Ishikawa (cell line): ENCODE data around the gene GLCCI1.

Experiments used
- CEBPB ChIP-seq: IDR thresholded peaks from 2 replicates; pipeline ENCODE4 v1.6.1; 2012
- CREB1 ChIP-seq: IDR thresholded peaks from 2 replicates; pipeline ENCODE4 v1.6.1; 2012; ENCODE audit warnings: low read depth
- EGR1 ChIP-seq: IDR thresholded peaks from 2 replicates; pipeline ENCODE4 v1.6.1; 2012
- EP300 ChIP-seq: IDR thresholded peaks from 2 replicates; pipeline ENCODE4 v1.6.1; 2012; ENCODE audit warnings: borderline replicate concordance
- RAD21 ChIP-seq: IDR thresholded peaks from 2 replicates; pipeline ENCODE4 v1.6.1; 2012; ENCODE audit warnings: low read depth
- TCF12 ChIP-seq: IDR thresholded peaks from 2 replicates; pipeline ENCODE4 v1.6.1; 2012; ENCODE audit warnings: low read depth
- TEAD4 ChIP-seq: IDR thresholded peaks from 2 replicates; pipeline ENCODE4 v1.6.1; 2012
- YY1 ChIP-seq: IDR thresholded peaks from 2 replicates; pipeline ENCODE4 v1.6.1; 2012; ENCODE audit warnings: low read depth
- ZBTB7A ChIP-seq: IDR thresholded peaks from 2 replicates; pipeline ENCODE4 v1.6.1; 2012; ENCODE audit warnings: low read depth
- TF ChIP-seq, protein P1 (sequence below): IDR thresholded peaks from 2 replicates; pipeline ENCODE4 v1.6.1; 2012
- TF ChIP-seq, protein P2 (sequence below): IDR thresholded peaks from 2 replicates; pipeline ENCODE4 v1.6.1; 2012

DNA sequence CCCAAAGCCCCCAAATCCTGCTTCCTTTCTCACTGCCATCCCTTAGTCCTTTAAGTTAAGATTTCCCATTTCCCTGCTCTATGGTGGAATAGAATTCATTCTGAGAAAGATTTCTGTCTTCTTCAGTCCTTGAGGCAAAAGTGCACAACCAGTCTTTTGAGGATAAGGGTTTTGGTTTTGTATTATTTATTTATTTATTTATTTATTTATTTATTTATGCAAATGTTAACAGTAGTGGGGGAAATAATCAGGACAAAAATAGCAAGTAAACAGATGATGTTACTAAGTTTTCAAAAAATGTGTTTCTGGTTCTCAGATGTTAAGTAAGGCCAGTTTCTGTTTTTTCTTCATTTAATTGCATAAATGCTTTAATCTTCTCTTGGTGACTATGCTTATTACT is 84.2 kb downstream of the GLCCI1 start:
- no peak for TF ChIP-seq RAD21
- no peak for TF ChIP-seq EP300
- no peak for TF ChIP-seq CEBPB
- TF ChIP-seq, protein P1, sequence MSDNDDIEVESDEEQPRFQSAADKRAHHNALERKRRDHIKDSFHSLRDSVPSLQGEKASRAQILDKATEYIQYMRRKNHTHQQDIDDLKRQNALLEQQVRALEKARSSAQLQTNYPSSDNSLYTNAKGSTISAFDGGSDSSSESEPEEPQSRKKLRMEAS, result no peak
- TF ChIP-seq ZBTB7A, result no peak
- TF ChIP-seq EGR1, result no peak
- TF ChIP-seq YY1, result no peak
- no peak for TF ChIP-seq CREB1
- no peak for TF ChIP-seq TCF12
- no peak for TF ChIP-seq TEAD4
- TF ChIP-seq, protein P2, sequence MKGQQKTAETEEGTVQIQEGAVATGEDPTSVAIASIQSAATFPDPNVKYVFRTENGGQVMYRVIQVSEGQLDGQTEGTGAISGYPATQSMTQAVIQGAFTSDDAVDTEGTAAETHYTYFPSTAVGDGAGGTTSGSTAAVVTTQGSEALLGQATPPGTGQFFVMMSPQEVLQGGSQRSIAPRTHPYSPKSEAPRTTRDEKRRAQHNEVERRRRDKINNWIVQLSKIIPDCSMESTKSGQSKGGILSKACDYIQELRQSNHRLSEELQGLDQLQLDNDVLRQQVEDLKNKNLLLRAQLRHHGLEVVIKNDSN, result no peak
